Stimulated activated CD8-positive, alpha-beta memory T cell treated with anti-CD3 and anti-CD28 coated beads, Interleukin-4, amount 100 ng/mL, for 24 hours (primary cell): Measurements from ENCODE around the gene PDZK1IP1.

ENCODE experiments used
- DNase-seq: peaks from one replicate; pipeline ENCODE4 v3.0.0-alpha.2; 2020; ENCODE audit warnings: low read depth

The PDZK1IP1 gene

GRCh38 chr1:47137198-47137597, 52.6 kb downstream of the PDZK1IP1 start, which contains the start of gene CYP4A22:
Gene CYP4A22 (plus strand): TSS chr1:47137441. CDS start chr1:47137486, 45 bp downstream.
- no peak for DNase-seq
